ENCODE results near the gene NTN1. TPM values are rescaled to one million over a fixed set of nuclear protein-coding genes. Genes with fewer than 3 reads are reported as not detected.

NTN1 gene
- total RNA-seq, 4 donors from 2014 or later: 3.6 to 20.6 (median 7.2) TPM

GRCh38 chr17:9195411-9195810 lies 174.1 kb downstream of the NTN1 start:
- H3K36me3 ChIP-seq: no peaks in the 10 kb centered on the region
- intact Hi-C loops (cut with DNase I; ENCODE audit: low total_unique reads): no loop called here
- no peaks in the 10 kb centered on the region for H3K9me3 ChIP-seq
- in situ Hi-C loops (cut with MboI; ENCODE audit: low pct_ligation_motif_present in 1 of 4, low pct_unique_long_range_greater_than_20kb in 1 of 4, low sequenced_read_pairs in 3 of 4): no loop called here
- no peak overlapping the region for H3K4me3 ChIP-seq
- no peak for TF ChIP-seq POLR2AphosphoS5 (IDR thresholded peaks at IDR 0.05)
- no peak for TF ChIP-seq EP300 (IDR thresholded peaks at IDR 0.05; ENCODE audit: low read depth)
- no peak for TF ChIP-seq CTCF (IDR thresholded peaks at IDR 0.05)
- TF ChIP-seq POLR2A (IDR thresholded peaks at IDR 0.05): no peak
- no peak overlapping the region for H3K27ac ChIP-seq
- WGBS, 2 donors (ENCODE audit: low coverage in 1 of 2): 86% methylated on average over 4 of the region's 6 CpGs; no CpG with 5 or more reads in 1 of the 2 donors
- H3K27me3 ChIP-seq: no peaks in the 10 kb centered on the region
- peaks cover 0 to 18% (median 11%) of the 10 kb centered on the region in 4 donors for H3K4me1 ChIP-seq
- no peak for DNase-seq

GRCh38 chr17:9195961-9196670 lies 174.8 kb downstream of the NTN1 start:
- Histone ChIP-seq H3K27ac (peak overlapping the region; percentile 17 to 50 (median 34)), H3K27me3 (no peaks in the 10 kb centered on the region), H3K4me3 (no peak overlapping the region), H3K36me3 (no peaks in the 10 kb centered on the region), H3K9me3 (no peaks in the 10 kb centered on the region), H3K4me1 (peaks cover 0 to 17% (median 11%) of the 10 kb centered on the region in 4 donors)
- TF ChIP-seq POLR2AphosphoS5 (IDR thresholded peaks at IDR 0.05): no peak
- TF ChIP-seq CTCF (IDR thresholded peaks at IDR 0.05): peak in 1 of 5 experiments; percentile 21
- no peak for TF ChIP-seq POLR2A (IDR thresholded peaks at IDR 0.05)
- TF ChIP-seq EP300 (IDR thresholded peaks at IDR 0.05; ENCODE audit: low read depth): no peak
- intact Hi-C loops (cut with DNase I; ENCODE audit: low total_unique reads) (no loop called here), in situ Hi-C loops (cut with MboI; ENCODE audit: low pct_ligation_motif_present in 1 of 4, low pct_unique_long_range_greater_than_20kb in 1 of 4, low sequenced_read_pairs in 3 of 4) (no loop called here)
- 55% methylated on average over 10 of the region's 10 CpGs; no CpG with 5 or more reads in 1 of the 2 donors for WGBS, 2 donors (ENCODE audit: low coverage in 1 of 2)
- DNase-seq: peak; percentile 57

- WGBS, 2 donors (ENCODE audit: low coverage in 1 of 2): 90% methylated on average over 16 of the region's 16 CpGs; no CpG with 5 or more reads in 1 of the 2 donors
- Histone ChIP-seq H3K4me1 (peaks cover 0 to 12% (median 10%) of the 10 kb centered on the region in 4 donors), H3K27ac (no peak overlapping the region), H3K9me3 (no peaks in the 10 kb centered on the region), H3K36me3 (no peaks in the 10 kb centered on the region), H3K4me3 (no peak overlapping the region), H3K27me3 (no peaks in the 10 kb centered on the region)
- in situ Hi-C loops (cut with MboI; ENCODE audit: low pct_ligation_motif_present in 1 of 4, low pct_unique_long_range_greater_than_20kb in 1 of 4, low sequenced_read_pairs in 3 of 4) (no loop called here), intact Hi-C loops (cut with DNase I; ENCODE audit: low total_unique reads) (no loop called here)
- TF ChIP-seq POLR2AphosphoS5 (IDR thresholded peaks at IDR 0.05) (no peak), POLR2A (IDR thresholded peaks at IDR 0.05) (no peak), EP300 (IDR thresholded peaks at IDR 0.05; ENCODE audit: low read depth) (no peak), CTCF (IDR thresholded peaks at IDR 0.05) (no peak)
- DNase-seq: no peak
Observed at GRCh38 chr17:9199571-9200551, 178.6 kb downstream of the NTN1 start.
